ENCODE results near the gene TRAF1. TPM values are rescaled to one million over a fixed set of nuclear protein-coding genes. Genes with fewer than 3 reads are reported as not detected.

The TRAF1 gene
- total and polyA plus RNA-seq, 7 donors = 0.46 to 10.0 (median 4.6) TPM

DNA sequence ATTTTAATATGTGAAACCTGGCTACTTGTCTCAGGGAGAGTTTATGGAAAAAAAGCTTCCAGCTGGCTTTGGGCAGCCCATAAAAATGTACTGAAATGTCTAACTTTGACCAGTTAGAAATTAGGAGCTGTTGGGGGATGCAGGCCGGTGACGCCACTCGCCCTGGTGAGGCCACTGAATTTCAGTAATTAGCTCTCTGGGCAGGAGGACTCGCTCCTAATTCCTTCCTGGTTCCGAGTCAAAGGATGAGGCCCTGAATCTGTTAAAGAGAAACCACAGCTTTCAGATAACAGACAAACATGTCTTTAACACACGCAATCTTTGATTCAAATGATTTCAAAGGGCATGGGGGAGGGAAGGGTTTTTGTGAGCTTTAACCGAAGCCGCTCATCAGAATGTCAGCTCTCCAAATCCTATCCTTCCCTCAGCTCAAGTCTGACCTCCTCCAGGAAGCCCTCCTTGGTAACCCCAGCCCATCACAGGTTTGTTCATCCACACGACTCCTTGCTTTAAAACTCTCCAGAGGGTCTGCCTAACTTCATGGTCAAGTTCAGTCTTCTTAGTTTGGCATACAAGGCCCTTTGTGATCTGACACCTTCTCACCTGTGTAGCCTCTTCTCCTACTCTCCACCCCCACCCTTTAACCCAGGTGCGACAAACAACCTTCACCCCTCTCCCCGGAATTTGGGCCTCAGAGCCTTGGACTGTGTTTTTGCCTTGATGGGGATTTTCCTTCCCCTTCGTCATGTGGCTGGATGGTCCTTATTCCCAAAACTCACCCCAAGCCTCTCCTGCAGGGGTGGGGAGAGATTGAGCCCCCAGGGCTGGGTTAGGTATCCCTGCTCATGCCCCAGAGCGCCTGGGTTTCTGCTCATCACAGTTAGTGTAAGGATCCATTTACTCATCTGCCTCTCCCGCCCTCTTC lies 36.0 kb downstream of the TRAF1 start:
- 57 to 60% methylated on average over 14 of the region's 14 CpGs for WGBS, 2 donors
- peak; percentile 79 for DNase-seq
- Histone ChIP-seq H3K9me3 (no peaks in the 10 kb centered on the region), H3K4me3 (no peak overlapping the region), H3K27me3 (no peaks in the 10 kb centered on the region), H3K36me3 (no peaks in the 10 kb centered on the region), H3K27ac (peak overlapping the region; percentile 54 to 68 (median 64)), H3K4me1 (peaks cover 0 to 18% (median 13%) of the 10 kb centered on the region in 4 donors)
- TF ChIP-seq, protein P1, sequence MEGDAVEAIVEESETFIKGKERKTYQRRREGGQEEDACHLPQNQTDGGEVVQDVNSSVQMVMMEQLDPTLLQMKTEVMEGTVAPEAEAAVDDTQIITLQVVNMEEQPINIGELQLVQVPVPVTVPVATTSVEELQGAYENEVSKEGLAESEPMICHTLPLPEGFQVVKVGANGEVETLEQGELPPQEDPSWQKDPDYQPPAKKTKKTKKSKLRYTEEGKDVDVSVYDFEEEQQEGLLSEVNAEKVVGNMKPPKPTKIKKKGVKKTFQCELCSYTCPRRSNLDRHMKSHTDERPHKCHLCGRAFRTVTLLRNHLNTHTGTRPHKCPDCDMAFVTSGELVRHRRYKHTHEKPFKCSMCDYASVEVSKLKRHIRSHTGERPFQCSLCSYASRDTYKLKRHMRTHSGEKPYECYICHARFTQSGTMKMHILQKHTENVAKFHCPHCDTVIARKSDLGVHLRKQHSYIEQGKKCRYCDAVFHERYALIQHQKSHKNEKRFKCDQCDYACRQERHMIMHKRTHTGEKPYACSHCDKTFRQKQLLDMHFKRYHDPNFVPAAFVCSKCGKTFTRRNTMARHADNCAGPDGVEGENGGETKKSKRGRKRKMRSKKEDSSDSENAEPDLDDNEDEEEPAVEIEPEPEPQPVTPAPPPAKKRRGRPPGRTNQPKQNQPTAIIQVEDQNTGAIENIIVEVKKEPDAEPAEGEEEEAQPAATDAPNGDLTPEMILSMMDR (IDR thresholded peaks at IDR 0.05) = no peak
- peak in 1 of 4 donors; percentile 14 for TF ChIP-seq POLR2AphosphoS5 (IDR thresholded peaks at IDR 0.05)
- intact Hi-C loops (cut with DNase I) = no loop called here

DNA sequence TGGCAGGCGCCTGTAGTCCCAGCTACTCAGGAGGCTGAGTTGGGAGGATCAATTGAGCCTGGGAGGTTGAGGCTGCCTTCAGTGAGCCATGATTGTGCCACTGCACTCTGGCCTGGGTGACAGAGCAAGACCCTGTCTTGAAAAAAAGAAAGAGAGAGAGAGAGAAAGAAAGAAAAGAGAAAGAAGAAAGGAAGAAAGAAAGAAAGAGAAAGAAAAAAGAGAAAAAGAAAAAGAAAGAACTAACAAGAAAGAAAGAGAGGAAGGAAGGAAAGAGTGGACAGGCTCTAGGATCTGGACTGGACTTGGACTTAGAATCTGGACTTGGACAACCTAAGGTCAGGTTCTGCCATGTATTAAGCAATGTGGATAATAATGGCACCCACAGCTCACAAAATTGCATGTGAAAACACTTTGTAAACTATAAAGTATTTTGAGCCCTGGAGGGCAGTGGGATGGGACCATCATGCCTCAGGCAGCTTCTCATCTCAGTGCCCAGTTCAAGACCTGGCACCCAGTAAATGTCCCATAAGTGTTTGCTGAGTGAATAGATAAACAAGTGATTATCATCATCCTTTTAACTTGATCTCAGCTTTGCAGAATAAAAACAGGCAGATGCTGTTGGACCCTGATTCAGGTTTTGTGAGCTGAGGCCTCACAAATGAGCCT lies 36.9 kb downstream of the TRAF1 start:
- H3K4me1 ChIP-seq = peaks cover 0 to 14% (median 9%) of the 10 kb centered on the region in 4 donors
- intact Hi-C loops (cut with DNase I) = no loop called here
- TF ChIP-seq, protein P1 (IDR thresholded peaks at IDR 0.05) = no peak
- TF ChIP-seq EP300 (IDR thresholded peaks at IDR 0.05) = no peak
- no peak for TF ChIP-seq POLR2A (IDR thresholded peaks at IDR 0.05)
- peak overlapping the region; percentile 54 to 68 (median 64) for H3K27ac ChIP-seq
- H3K4me3 ChIP-seq = no peak overlapping the region
- 93 to 99% methylated on average over 1 of the region's 1 CpG for WGBS, 2 donors
- no peaks in the 10 kb centered on the region for H3K27me3 ChIP-seq
- DNase-seq = no peak
- H3K36me3 ChIP-seq = no peaks in the 10 kb centered on the region
- no peaks in the 10 kb centered on the region for H3K9me3 ChIP-seq

DNA sequence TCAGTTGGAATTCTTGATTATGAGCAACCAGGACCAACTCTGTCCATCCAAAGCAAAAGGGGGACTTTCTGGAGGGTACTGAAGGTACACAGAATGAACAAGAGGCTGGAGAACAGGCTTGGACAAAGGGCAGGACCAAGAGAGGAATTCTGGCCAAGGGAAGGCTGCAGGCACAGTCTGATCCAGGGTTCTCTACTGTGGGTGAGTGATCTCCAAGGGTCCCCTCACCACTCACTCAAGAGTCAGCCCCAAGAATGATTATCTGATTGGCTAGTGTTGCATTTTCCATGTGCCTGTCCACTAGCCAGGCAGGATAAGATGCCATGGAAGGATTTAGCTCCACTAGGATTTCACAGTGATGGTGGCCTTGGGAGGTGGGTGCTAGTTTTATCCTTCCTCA lies 38.0 kb downstream of the TRAF1 start:
- Histone ChIP-seq H3K4me1 (peaks cover 0 to 10% (median 1%) of the 10 kb centered on the region in 4 donors), H3K27me3 (no peaks in the 10 kb centered on the region), H3K36me3 (no peaks in the 10 kb centered on the region), H3K27ac (no peak overlapping the region), H3K4me3 (no peak overlapping the region), H3K9me3 (no peaks in the 10 kb centered on the region)
- DNase-seq = no peak
- TF ChIP-seq POLR2AphosphoS5 (IDR thresholded peaks at IDR 0.05) (no peak), EP300 (IDR thresholded peaks at IDR 0.05) (no peak), POLR2A (IDR thresholded peaks at IDR 0.05) (no peak)
- TF ChIP-seq, protein P1 (IDR thresholded peaks at IDR 0.05) = no peak
- intact Hi-C loops (cut with DNase I) = no loop called here

DNA sequence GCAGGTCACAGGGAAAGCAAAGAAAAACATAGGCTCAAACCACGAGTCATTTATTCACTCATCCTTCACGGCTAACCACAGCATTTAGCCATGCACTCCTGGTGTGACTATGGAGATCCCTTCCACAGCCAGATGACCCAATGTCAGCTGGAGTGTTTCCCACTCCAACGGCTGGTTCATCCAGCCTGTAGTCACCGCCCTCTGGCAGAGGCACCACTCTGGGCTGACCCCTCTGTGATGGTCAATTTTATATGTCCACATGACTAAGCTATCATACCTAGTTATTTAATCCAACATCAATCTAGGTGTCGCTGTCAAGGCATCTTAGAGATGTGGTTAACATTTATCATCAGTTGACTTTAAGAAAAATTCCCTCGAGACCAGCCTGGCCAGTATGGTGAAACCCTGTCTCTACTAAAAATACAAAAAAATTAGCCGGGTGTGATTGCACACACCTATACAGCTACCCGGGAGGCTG lies 40.1 kb downstream of the TRAF1 start:
- no peaks in the 10 kb centered on the region for H3K27me3 ChIP-seq
- no peak overlapping the region for H3K4me3 ChIP-seq
- H3K9me3 ChIP-seq = no peaks in the 10 kb centered on the region
- intact Hi-C loops (cut with DNase I) = no loop called here
- peak overlapping the region; percentile 2 to 57 (median 36) for H3K27ac ChIP-seq
- H3K36me3 ChIP-seq = no peaks in the 10 kb centered on the region
- H3K4me1 ChIP-seq = no peaks in the 10 kb centered on the region
- TF ChIP-seq POLR2A (IDR thresholded peaks at IDR 0.05) (no peak), POLR2AphosphoS5 (IDR thresholded peaks at IDR 0.05) (peak in 1 of 4 donors; percentile 7)
- 67 to 86% methylated on average over 8 of the region's 8 CpGs for WGBS, 2 donors
- DNase-seq = peak; percentile 80

GRCh38 chr9:120885958-120886357 lies 40.6 kb downstream of the TRAF1 start:
- no peaks in the 10 kb centered on the region for H3K27me3 ChIP-seq
- intact Hi-C loops (cut with DNase I) = no loop called here
- H3K4me1 ChIP-seq = no peaks in the 10 kb centered on the region
- 45 to 52% methylated on average over 5 of the region's 5 CpGs for WGBS, 2 donors
- H3K36me3 ChIP-seq = no peaks in the 10 kb centered on the region
- no peak overlapping the region for H3K4me3 ChIP-seq
- H3K9me3 ChIP-seq = no peaks in the 10 kb centered on the region
- H3K27ac ChIP-seq = peak overlapping the region; percentile 2 to 57 (median 40)
- no peak for DNase-seq
- TF ChIP-seq EP300 (IDR thresholded peaks at IDR 0.05) = no peak
- TF ChIP-seq POLR2AphosphoS5 (IDR thresholded peaks at IDR 0.05) = peak in 2 of 4 donors; percentile 42 to 56
- TF ChIP-seq, protein P1 (IDR thresholded peaks at IDR 0.05) = no peak
